Keratinocyte (primary cell): Measurements from ENCODE around the gene MND1. TPM values are rescaled to one million over a fixed set of nuclear protein-coding genes. Genes with fewer than 3 reads are reported as not detected.
A peak's percentile ranks its signal among the peaks of the same experiment; 100 is the strongest.

ENCODE experiments used
- DNase-seq: peaks from one replicate; pipeline ENCODE4 v3.0.0-alpha.2; 2011; ENCODE audit warnings: low read depth, missing footprints, low spot score
- FAIRE-seq: peaks from 2 replicates; lab custom pipeline; 2011; peaks lifted over from hg19 to GRCh38; lab: Jason Lieb, UNC
- H2AFZ ChIP-seq: 2 replicates; pipeline ENCODE4 v1.6.0; 2012; ENCODE audit warnings: low read length, control low read depth, inconsistent platforms; ENCODE audit not compliant: control insufficient read depth
- H3K27ac ChIP-seq: 2 replicates; pipeline ENCODE4 v1.5.1; 2011; ENCODE audit warnings: low read length; ENCODE audit not compliant: control insufficient read depth, insufficient read depth
- H3K27me3 ChIP-seq: 3 replicates; pipeline ENCODE4 v1.6.0; 2011; ENCODE audit warnings: low read length; ENCODE audit not compliant: control insufficient read depth, insufficient read depth; ENCODE audit errors: extremely low read depth
- H3K36me3 ChIP-seq, 2 experiments: 2 replicates in 1 of 2; 3 replicates in 1 of 2; pipeline ENCODE4 v1.5.1; 2011; ENCODE audit warnings: low read length in 2 of 2, mild to moderate bottlenecking in 1 of 2; ENCODE audit not compliant: control insufficient read depth in 2 of 2, insufficient read depth in 2 of 2; ENCODE audit errors: extremely low read depth in 1 of 2
- H3K4me1 ChIP-seq: 3 replicates; pipeline ENCODE4 v1.5.1; 2011; ENCODE audit warnings: low read length; ENCODE audit not compliant: control insufficient read depth, insufficient read depth; ENCODE audit errors: extremely low read depth
- H3K4me2 ChIP-seq: 3 replicates; pipeline ENCODE4 v1.6.0; 2011; ENCODE audit warnings: low read depth, low read length; ENCODE audit not compliant: control insufficient read depth, insufficient read depth; ENCODE audit errors: extremely low read depth
- H3K4me3 ChIP-seq, 3 experiments: fragments of 200-600 bp in 1 of 3; sonication (generic) in 1 of 3; 2 replicates in 2 of 3; 3 replicates in 1 of 3; pipeline ENCODE4 v1.5.1; 2011 to 2016; ENCODE audit warnings: low read length in 3 of 3, mild to moderate bottlenecking in 3 of 3, control low read depth in 2 of 3, inconsistent platforms in 1 of 3, low read depth in 1 of 3, mixed read lengths in 1 of 3, mixed run types in 1 of 3, moderate library complexity in 1 of 3; ENCODE audit not compliant: control insufficient read depth in 2 of 3, insufficient read depth in 2 of 3; ENCODE audit errors: extremely low read depth in 1 of 3
- H3K79me2 ChIP-seq: 2 replicates; pipeline ENCODE4 v1.6.0; 2012; ENCODE audit warnings: low read length; ENCODE audit not compliant: control insufficient read depth, insufficient read depth
- H3K9ac ChIP-seq: 3 replicates; pipeline ENCODE4 v1.6.0; 2011; ENCODE audit warnings: low read length; ENCODE audit not compliant: control insufficient read depth, insufficient read depth; ENCODE audit errors: extremely low read depth
- H3K9me1 ChIP-seq: 3 replicates; pipeline ENCODE4 v1.6.0; 2011; ENCODE audit warnings: low read length; ENCODE audit not compliant: control insufficient read depth, insufficient read depth; ENCODE audit errors: extremely low read depth
- H3K9me3 ChIP-seq: 2 replicates; pipeline ENCODE4 v1.5.1; 2012; ENCODE audit warnings: low read depth, low read length; ENCODE audit not compliant: control insufficient read depth
- H4K20me1 ChIP-seq: 3 replicates; pipeline ENCODE4 v1.6.0; 2011; ENCODE audit warnings: low read length; ENCODE audit not compliant: control insufficient read depth, insufficient read depth; ENCODE audit errors: extremely low read depth
- EZH2 ChIP-seq: IDR thresholded peaks from one replicate; pipeline ENCODE4 v1.6.1; 2012; ENCODE audit warnings: inconsistent platforms, mild to moderate bottlenecking, low read length, moderate library complexity
- dilution Hi-C: fragments of 300-500 bp; cut with MboI; formaldehyde crosslinking; loops from one replicate; pipeline ENCODE4 v1.7.0; 2020; ENCODE audit warnings: low sequenced_read_pairs; ENCODE audit not compliant: extremely low pct_ligation_motif_present
- polyA plus RNA-seq, 5 experiments: library from polyadenylated mRNA; depleted of rRNA in 3 of 5; stranded (reverse) in 3 of 5; stranded (forward) in 1 of 5; unstranded in 1 of 5; fragments of >200 nt; gene quantifications; 1 replicate in 1 of 5; 2 replicates in 3 of 5; 3 replicates in 1 of 5; pipeline versions ENCODE4 v1.2.1 to v1.2.3, GENCODE V29; 2011 to 2012; ENCODE audit warnings: missing spikeins in 2 of 5, low read depth in 1 of 5, low replicate concordance in 1 of 5
- TF ChIP-seq, protein P1 (sequence below), 3 experiments: IDR thresholded peaks in 1 of 3; conservative IDR thresholded peaks in 1 of 3; optimal IDR thresholded peaks in 1 of 3; 2 replicates in 2 of 3; 3 replicates in 1 of 3; pipeline versions ENCODE3 to v1.5.1; 2011; ENCODE audit warnings: low read length in 3 of 3, mild to moderate bottlenecking in 3 of 3, moderate library complexity in 2 of 3, control low read depth in 1 of 3, inconsistent platforms in 1 of 3; ENCODE audit not compliant: insufficient read depth in 2 of 3; ENCODE audit errors: extremely low read depth in 1 of 3

Gene MND1
- polyA plus RNA-seq, 1 donor (not counting 4 experiments of a cell fraction or from before 2014, with no cell fraction given), result 4.9 TPM

DNA sequence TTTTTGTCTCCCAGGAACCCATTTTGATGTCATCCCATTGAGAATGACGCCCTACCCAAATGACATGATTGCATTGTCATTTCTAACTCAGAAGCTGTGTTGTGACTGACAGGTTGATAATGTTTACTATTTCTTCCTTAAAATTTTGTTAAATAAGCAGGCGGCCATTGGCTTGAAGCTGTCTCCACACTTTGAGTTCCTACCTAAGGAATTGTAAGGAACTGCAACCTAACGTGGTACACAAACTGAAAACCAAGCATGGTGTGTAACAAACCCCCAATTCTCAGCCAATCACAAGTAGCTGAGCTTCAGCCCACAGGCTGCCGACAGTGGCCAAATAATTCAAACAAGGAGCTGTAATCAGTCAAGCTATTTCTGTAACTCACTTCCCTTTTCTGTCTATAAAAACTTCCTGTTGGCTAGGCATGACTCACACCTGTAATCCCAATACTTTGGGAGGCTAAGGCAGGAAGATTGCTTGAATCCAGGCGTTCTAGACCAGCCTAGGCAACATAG lies 2.9 kb upstream of the MND1 start:
- H3K27me3 ChIP-seq, result no peaks in the 10 kb centered on the region
- peak overlapping the region; percentile 37 for H2AFZ ChIP-seq
- peaks cover 7% of the 10 kb centered on the region for H3K79me2 ChIP-seq
- TF ChIP-seq, protein P1, sequence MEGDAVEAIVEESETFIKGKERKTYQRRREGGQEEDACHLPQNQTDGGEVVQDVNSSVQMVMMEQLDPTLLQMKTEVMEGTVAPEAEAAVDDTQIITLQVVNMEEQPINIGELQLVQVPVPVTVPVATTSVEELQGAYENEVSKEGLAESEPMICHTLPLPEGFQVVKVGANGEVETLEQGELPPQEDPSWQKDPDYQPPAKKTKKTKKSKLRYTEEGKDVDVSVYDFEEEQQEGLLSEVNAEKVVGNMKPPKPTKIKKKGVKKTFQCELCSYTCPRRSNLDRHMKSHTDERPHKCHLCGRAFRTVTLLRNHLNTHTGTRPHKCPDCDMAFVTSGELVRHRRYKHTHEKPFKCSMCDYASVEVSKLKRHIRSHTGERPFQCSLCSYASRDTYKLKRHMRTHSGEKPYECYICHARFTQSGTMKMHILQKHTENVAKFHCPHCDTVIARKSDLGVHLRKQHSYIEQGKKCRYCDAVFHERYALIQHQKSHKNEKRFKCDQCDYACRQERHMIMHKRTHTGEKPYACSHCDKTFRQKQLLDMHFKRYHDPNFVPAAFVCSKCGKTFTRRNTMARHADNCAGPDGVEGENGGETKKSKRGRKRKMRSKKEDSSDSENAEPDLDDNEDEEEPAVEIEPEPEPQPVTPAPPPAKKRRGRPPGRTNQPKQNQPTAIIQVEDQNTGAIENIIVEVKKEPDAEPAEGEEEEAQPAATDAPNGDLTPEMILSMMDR (optimal IDR thresholded peaks at IDR 0.05 in 1 of 3, IDR thresholded peaks at IDR 0.05 in 1 of 3, conservative IDR thresholded peaks at IDR 0.05 in 1 of 3; ENCODE audit: extremely low read depth in 1 of 3, insufficient read depth in 2 of 3, low read length in 3 of 3), result no peak
- TF ChIP-seq EZH2, result no peak
- H3K4me2 ChIP-seq, result peak overlapping the region; percentile 35
- DNase-seq (no peak), FAIRE-seq (peak; percentile 84)
- H3K36me3 ChIP-seq, result no peaks in the 10 kb centered on the region
- no peak overlapping the region for H3K9ac ChIP-seq
- H4K20me1 ChIP-seq, result no peaks in the 10 kb centered on the region
- peaks cover 15% of the 10 kb centered on the region for H3K4me1 ChIP-seq
- H3K27ac ChIP-seq, result no peak overlapping the region
- dilution Hi-C loops, result no loop called here
- H3K9me1 ChIP-seq, result no peaks in the 10 kb centered on the region
- no peaks in the 10 kb centered on the region for H3K9me3 ChIP-seq
- H3K4me3 ChIP-seq, result no peak overlapping the region

DNA sequence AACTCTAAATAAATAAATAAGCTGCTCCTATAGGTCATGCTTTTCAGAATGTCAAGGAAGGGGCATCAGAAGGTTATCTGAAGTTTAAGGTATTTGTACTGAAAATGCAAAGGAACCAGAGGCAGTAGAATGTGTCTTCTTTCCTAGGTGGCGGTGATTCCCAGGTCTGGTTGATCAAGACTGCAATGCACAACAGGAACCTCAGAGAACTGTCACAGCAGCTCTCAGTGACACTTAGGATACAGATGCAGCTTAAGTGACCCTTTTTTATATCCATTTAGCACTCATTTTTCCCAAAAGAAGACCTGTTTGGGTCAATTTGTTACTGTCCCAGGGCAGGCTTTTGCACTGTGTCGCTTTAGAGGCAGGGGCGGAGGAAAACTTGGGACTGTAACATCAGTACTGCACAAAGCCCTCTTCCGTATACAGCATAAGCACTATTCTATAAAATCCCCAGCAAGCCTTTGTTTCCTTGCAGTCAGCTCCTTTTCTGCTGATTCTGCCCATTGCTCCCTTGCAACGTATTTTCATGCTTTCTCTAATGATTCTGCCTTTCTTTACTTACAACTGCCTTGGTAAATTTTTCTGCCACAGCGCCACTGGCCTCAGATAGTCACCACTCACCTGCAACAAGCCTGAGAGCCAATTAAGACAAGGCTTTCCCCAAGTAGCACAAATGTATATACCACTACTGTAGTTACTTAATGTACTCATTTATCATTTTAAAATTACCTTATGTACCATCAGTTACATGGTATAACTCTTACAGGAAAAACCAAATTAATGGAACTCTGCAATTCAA lies 1.5 kb upstream of the MND1 start:
- DNase-seq (no peak), FAIRE-seq (no peak)
- no peaks in the 10 kb centered on the region for H4K20me1 ChIP-seq
- dilution Hi-C loops, result no loop called here
- TF ChIP-seq, protein P1 (optimal IDR thresholded peaks at IDR 0.05 in 1 of 3, IDR thresholded peaks at IDR 0.05 in 1 of 3, conservative IDR thresholded peaks at IDR 0.05 in 1 of 3; ENCODE audit: extremely low read depth in 1 of 3, insufficient read depth in 2 of 3, low read length in 3 of 3), result no peak
- no peak for TF ChIP-seq EZH2
- no peak overlapping the region for H2AFZ ChIP-seq
- H3K36me3 ChIP-seq, result no peaks in the 10 kb centered on the region
- peaks cover 15% of the 10 kb centered on the region for H3K4me1 ChIP-seq
- no peak overlapping the region for H3K9ac ChIP-seq
- H3K79me2 ChIP-seq, result peaks cover 10% of the 10 kb centered on the region
- no peak overlapping the region for H3K4me2 ChIP-seq
- H3K27me3 ChIP-seq, result no peaks in the 10 kb centered on the region
- H3K9me1 ChIP-seq, result no peaks in the 10 kb centered on the region
- H3K9me3 ChIP-seq, result no peaks in the 10 kb centered on the region
- no peak overlapping the region for H3K4me3 ChIP-seq
- no peak overlapping the region for H3K27ac ChIP-seq
